NCI-H1694 treated with DMSO at 0.1 percent for 48 hours (cell line): Measurements from ENCODE around the gene MED13L.
A peak's percentile ranks its signal among the peaks of the same experiment; 100 is the strongest.
"Not testable (repeated sequence)": the region's sequence is repeated elsewhere in the genome, so short reads cannot be mapped to it uniquely, and the experiment has no call there.

Experiments used
- DNase-seq: peaks from one replicate; lab custom pipeline; 2025; lab: John Stamatoyannopoulos, UW

MED13L gene

DNA sequence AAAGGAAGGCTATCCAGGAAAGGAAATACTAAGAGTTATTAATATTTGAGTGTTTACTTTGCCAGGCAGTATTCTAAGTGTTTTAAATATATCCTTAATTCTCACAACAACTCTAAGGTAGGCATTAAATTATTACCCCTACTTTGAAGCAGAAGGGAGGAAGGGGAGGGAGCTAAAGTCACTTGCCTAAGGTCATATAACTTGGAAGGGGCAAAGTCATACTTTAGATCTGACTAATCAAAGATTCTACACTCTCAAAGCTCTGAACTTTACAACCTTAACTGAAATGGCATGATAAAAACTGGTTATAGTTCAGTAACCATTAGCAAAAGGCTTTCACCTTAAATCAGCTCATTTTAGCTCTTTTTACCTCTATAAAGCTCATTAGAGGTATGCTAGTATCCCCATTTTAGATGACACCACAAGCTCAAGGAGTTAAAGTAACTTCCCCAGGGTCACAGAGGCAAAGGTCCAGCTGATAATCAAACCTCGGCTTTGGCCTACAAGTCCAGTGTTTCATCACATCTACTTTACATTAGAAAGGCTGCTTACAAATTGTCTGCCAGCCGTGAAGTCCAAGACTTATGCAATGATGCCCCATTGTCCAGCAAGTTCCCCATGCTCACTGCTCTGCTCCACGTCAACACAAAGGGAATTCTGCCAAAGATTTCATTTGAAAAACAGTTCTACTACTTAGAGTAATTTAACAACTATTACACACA lies 223.9 kb downstream of the MED13L start:
- no peak for DNase-seq

- DNase-seq, result no peak
These were observed 227.2 kb downstream of the MED13L start for GRCh38 chr12:116050275-116050674.

DNA sequence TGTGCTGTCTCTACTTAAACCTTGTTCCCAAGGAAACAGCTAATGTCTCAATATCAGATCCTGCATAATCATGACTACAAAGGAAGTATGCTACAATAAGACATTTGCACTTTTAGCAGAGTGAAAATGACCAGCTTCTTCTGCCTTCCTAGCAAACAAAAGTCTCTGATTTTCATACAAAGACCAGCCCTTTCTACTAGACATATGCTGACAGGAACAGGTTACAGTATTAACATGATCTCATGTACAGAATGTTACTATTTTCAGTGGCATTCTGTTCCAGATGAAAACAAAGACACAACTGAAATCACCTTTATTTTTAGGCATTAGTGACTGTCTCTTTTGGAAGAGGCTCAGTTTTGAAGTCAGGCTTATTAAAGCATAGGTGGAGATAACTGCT lies 228.6 kb downstream of the MED13L start:
- DNase-seq, result peak; percentile 17

- DNase-seq, result no peak
These were observed 231.5 kb downstream of the MED13L start for GRCh38 chr12:116046039-116046438.

DNA sequence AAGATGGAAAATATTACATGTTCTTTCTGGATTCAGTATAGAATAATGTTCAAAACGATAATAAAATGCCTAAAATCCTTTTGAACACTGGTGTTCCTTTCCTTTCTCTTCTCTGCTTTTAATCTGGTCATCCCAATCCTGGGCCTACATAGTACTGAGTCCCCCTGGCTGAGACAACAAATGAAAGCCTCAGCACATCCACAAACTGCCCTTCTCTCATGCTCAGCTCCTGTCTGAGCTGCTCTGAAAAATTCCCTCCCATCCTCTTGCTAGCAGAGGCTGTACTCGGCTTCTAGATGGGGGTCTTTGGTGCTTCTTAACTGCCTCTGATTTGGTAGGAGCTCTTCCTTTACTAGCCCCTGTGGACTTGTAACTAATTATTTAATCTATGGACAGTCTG lies 232.3 kb downstream of the MED13L start:
- DNase-seq, result no peak

DNA sequence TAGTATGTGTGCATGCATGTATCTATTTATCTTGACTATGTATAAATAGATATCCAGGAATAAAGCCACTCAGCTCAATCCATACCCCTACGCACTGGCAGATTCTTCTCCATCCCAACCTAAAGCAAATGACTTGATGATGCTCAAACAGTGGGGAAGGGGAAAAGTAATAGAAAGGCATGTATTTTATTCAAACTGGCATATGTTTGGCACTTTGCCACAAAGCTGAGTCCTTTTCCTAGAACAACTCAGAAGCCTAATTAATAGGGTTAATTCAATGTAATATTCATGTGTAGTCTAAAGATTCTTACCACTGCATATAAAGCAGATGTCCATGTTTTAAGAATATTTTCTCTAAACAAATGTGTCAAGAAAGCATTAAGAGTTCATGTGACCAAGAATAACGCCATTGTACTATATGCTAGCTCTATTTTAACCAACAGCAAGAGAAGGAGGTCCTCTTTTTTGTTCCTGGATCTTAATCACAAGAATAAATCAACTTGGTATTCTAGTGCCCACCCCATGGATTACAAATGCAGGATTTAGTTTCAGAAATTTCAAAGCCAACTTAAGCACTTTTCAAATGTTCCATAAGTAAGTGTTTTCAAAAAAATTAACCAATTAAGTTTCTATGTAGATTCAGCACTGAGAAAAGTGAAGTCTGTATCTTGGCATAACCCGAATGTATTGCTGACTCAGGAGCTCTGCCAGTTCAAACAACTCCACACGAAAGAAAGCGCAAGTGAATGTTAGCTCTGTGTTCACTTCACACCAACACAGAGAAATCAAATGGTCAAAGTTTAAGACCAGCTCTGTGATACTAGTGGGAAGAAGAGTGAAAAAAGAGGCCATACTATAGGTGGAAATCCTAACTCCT lies 233.6 kb downstream of the MED13L start:
- peak; percentile 19 for DNase-seq

DNA sequence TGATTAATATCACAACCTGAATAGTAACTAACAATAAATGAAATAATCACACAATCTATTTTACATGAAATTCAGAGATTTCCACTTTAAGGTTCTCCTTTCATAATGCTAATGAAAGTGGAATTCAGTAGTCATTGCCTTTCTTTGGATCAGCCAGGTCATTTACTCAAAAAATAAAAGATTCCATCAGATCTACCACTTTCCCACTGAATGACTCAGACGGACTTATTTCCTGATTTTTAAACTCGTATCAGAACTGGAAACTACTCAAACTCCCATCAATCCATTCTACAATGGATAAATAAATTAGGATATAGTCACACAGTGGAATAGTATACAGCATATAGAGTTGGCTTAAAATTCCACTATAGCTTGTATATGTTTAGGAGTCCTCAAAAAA lies 237.1 kb downstream of the MED13L start:
- DNase-seq, result no peak

DNA sequence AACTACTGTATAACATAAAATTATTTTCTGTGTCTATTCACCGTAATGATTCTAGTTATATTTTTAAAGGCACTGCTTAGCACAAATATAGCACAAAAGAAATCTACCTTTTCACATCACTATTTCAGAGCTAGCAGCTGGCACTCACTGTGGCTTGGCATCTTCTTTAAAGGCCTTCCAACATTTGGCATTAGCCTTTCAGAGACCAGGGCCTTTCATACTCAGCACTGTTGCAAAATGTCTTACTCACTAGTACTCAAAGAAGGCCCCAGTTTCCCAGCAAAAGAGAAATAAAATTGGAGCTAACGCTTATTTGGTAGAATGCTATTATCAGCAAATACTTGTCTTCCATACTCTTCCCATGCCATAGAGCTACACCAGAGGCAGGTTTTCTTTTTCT lies 238.4 kb downstream of the MED13L start:
- DNase-seq, result no peak

GRCh38 chr12:116037941-116038837 lies 239.3 kb downstream of the MED13L start:
- no peak for DNase-seq

DNA sequence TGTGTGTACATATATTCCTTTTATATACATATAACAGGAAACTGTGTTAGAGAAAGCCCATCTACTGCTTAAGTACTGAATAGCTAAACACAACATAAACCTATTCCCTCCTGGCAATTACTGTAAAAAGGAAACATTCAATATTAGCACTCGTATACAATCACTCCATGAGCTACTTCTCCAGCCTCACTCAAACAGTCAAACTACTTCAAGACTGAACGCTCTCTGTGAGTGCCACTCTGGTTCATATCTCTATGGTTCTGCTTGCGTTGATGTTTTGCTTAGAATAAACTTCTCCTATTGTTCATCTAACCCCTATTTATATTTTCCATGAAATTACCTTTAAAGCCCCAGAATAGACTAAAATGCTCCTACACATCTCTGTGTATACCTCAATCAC lies 243.7 kb downstream of the MED13L start:
- no peak for DNase-seq

DNA sequence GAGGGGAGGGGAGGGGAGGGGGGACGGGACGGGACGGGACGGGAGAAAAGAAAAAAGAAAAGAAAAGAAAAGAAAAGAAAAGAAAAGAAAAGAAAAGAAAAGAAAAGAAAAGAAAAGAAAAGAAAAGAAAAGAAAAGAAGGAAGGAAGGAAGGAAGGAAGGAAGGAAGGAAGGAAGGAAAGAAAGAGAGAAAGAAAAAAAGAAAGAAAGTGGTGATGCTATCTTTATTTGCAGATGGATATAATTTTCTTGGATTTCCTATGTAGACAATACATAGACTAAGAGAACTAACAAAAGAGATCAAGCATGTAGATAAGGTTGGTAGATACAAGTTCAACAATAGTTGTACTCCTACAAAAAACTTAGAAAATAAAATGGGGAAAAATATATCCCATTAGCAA lies 245.9 kb downstream of the MED13L start:
- DNase-seq, result not testable (repeated sequence)

- no peak for DNase-seq
These were observed 248.9 kb downstream of the MED13L start for GRCh38 chr12:116028619-116029018.

DNA sequence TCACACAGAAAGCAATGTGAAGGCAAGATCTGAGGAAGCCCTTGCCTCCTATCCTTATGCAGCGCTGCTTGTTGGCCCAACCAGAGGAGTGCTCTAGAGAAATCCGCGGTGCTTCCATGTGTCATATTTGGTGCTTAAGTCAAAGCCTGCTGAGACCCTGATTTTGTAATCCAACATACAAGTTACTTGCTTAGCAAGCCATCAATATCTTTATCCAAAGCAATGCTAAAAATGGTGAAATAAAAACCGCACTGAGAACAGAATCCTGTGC lies 250.0 kb downstream of the MED13L start:
- DNase-seq, result no peak

DNA sequence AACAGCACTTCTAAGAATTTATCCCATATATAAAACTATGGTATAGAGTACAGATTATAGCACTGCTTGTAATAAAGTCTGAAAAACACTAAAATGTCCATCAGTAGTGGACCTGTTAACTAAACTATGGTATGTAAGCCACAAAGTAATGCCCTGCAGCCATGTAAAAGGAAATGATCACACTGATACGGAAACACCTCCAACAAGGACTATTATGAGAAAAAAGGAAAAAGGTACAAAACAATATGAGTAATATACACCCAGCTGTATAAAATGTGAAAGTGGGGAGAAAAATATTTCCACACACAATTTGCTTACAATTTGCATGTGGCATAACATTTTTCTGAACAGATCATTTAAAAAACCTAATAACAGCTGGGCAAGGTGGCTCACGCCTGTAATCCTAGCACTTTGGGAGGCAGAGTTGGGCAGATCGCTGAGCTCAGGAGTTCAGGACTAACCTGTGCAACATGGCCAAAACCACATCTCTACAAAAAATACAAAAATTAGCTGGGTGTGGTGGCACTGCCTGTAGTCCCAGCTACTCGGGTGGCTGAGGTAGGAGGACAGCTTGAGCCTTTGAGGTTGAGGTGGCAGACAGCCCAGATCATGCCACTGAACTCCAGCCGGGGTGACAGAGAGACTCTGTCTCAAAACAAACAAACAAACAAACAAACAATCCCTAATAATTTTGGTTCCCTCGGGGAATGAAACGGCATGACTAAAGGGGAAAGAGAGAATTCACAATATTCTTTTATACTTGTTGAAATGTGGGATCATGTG lies 250.5 kb downstream of the MED13L start:
- no peak for DNase-seq

GRCh38 chr12:116026346-116026745 lies 251.1 kb downstream of the MED13L start:
- DNase-seq, result no peak

DNA sequence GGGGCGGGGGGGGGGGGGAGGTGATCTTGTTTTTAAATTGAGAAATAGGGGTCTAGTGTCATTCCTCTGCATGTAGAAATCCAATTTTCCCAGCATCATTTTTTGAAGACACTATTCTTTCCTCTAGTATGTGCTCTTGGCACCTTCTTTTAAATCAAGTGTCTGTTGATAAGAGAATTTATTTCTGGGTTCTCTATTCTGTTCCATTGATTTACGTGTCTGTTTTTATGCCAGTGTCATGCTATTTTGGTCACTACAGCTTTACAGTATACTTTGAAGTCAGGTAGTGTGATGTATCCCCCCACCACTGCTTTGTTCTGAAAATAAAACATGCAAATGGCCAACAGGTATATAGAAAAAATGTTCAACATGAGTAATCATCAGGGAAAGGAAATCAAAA lies 252.7 kb downstream of the MED13L start:
- no peak for DNase-seq

DNA sequence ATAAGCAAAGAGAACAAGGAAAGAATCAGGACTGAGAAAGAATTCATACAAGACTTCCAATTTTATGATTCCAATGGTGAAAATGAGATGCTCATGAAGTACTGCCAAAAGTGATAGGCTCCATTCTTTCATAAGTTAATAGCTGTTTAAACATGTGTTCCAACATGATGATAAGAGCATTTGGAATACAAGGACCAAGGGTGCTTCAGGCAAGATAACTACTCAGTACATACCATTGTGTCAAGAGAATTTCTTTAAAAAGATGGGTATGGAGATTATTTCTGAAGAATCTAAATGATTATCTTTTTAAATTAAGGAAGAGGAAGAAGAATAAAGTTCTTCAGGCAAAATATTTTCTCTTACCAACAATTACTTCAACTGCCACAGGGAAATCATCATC lies 258.1 kb downstream of the MED13L start:
- no peak for DNase-seq

DNA sequence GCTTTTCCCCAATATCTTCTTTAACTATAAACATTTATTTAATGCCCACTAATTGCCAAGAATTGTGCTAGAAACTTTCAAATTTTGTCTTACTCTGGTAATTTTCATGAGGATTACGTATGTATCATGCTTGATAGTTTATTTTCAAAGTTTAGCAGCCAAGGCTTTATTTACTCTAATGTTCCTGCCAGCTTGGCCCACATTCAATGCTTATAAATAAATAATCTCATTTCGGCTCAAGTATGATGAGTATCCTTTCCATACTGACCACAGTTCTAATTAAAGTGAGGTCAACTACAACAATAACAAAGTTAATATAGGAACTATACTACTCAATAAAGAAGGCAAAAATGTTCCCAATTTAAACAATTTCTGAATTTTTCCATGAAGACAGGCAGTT lies 259.2 kb downstream of the MED13L start:
- no peak for DNase-seq

GRCh38 chr12:116015525-116015924 lies 262.0 kb downstream of the MED13L start:
- peak; percentile 25 for DNase-seq

DNA sequence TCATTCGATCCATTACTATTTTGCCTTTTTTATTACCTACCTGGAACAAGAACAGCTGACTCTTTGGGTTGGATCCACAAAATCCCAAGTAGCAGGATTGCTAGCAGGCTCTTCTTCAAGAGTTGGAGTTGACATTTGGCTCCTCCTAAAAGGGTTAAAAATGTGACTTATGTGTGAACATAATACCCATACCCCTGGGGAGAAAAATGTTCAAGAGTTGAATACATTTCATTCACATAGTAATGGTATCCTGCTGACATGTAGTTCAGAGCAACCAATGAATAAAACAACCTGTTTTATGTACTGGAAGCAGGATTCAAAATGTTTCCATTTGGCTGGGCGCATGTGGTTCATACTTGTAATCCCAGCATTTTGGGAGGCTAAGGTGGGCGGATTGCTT lies 264.7 kb downstream of the MED13L start:
- DNase-seq, result no peak

- no peak for DNase-seq
These were observed 266.3 kb downstream of the MED13L start for GRCh38 chr12:116011217-116011616.

- no peak for DNase-seq
These were observed 267.0 kb downstream of the MED13L start for GRCh38 chr12:116010467-116010866.
